GM19467 (cell line): Measurements from ENCODE around the gene TNFRSF4.
A peak's percentile ranks its signal among the peaks of the same experiment; 100 is the strongest.

Experiments used
- ATAC-seq: cut with Tn5 transposase; IDR thresholded peaks from one replicate; pipeline ENCODE4 v1.9.1; 2021; ENCODE audit warnings: mild to moderate bottlenecking, moderate library complexity; ENCODE audit not compliant: unreplicated experiment

Gene TNFRSF4

GRCh38 chr1:1234180-1234808, 20.3 kb upstream of the TNFRSF4 start:
- ATAC-seq: no peak

DNA sequence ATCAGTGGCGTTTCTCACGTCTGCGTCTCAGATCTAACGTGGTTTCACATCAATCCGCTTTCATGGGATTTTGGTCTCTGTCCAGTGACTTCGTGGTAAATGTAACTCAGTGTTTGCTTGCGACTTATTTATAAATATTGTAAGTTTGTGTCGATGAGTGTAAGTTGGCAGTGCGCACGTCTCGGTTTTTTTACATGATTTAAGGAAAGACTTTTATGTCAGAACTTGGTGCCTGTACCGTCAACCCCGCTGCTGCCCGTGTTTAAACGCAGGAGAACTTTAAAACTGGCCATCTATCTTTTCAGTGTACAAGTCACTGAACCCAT, 19.6 kb upstream of the TNFRSF4 start:
- ATAC-seq: no peak

DNA sequence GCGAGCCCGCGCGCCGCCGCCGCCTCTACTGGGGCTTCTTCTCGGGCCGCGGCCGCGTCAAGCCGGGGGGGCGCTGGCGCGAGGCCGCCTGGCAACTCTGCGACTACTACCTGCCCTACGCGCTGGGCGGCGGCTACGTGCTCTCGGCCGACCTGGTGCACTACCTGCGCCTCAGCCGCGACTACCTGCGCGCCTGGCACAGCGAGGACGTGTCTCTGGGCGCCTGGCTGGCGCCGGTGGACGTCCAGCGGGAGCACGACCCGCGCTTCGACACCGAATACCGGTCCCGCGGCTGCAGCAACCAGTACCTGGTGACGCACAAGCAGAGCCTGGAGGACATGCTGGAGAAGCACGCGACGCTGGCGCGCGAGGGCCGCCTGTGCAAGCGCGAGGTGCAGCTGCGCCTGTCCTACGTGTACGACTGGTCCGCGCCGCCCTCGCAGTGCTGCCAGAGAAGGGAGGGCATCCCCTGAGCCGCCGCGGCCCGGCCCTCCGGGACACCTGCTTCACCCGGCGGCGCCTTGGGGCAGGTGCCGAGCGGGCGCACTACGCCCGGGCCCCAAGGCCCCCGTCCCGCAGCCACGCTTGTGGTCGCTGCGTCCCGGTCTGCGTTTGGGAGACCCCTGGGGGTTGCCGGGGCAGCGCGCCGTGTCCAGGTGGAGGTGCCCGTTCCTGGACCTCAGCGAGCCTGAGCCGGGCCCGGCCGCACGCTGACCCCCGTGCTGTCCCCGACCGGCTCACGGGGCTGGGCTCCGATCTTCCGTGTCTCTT, 19.0 kb upstream of the TNFRSF4 start:
- ATAC-seq: no peak

DNA sequence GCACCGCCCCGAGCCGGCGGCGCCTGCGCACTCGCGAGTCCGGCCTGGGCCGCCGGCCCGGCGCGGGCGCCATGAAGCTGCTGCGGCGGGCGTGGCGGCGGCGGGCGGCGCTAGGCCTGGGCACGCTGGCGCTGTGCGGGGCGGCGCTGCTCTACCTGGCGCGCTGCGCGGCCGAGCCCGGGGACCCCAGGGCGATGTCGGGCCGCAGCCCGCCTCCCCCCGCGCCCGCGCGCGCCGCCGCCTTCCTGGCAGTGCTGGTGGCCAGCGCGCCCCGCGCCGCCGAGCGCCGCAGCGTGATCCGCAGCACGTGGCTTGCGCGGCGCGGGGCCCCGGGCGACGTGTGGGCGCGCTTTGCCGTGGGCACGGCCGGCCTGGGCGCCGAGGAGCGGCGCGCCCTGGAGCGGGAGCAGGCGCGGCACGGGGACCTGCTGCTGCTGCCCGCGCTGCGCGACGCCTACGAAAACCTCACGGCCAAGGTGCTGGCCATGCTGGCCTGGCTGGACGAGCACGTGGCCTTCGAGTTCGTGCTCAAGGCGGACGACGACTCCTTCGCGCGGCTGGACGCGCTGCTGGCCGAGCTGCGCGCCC, 18.3 kb upstream of the TNFRSF4 start, which contains the start of gene B3GALT6:
TSS of gene B3GALT6 (plus strand) at position 30 of the 588 bp plus-strand sequence. CDS start at position 72, 42 bp downstream.
- no peak for ATAC-seq

DNA sequence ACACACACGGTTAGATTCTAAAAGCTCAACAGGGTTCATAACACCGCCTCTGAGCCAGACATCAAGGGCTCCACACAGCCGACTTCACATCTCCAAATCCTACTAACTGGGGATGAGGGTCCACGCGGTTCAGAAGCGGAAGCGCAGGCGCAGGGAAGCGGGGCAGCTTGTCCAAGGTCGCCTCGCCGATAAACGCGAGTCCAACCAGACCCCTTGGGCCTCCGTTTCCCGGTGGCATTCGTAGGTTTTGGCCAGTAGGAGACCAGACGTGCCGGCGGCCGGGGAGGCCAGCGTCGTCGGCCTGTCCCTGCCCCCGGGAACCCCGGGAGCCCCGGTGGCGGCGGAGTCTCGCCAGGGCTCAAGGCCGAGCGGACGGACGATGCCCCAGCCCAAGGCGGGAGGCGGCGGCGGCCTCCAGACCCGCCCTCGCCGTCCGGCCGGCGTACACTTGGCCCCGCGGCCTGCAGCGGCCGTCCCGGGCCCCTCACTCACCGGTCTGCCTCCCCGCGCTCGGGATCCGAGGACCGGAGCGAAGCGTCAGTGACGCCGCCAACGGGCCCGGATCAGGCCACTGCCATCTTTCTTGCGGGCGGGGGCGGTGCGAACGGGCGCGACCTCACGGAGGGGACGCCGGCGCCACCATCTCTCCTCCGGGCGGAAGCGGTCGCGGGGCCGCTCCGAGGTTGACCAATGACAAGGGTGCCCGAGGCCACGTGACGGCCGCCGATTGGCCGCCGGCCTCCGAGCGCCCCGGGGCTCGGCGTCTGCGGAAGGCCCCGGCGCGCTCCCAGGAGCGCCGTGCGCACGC, 17.7 kb upstream of the TNFRSF4 start, which contains the start of gene SDF4:
TSS of gene SDF4 (minus strand) at position 602 of the 808 bp plus-strand sequence. CDS start 3,229 bp downstream, outside the sequence.
- peak; percentile 88 for ATAC-seq

GRCh38 chr1:1230656-1231399, 16.9 kb upstream of the TNFRSF4 start:
- no peak for ATAC-seq

GRCh38 chr1:1229770-1230169, 15.8 kb upstream of the TNFRSF4 start:
- ATAC-seq: no peak

DNA sequence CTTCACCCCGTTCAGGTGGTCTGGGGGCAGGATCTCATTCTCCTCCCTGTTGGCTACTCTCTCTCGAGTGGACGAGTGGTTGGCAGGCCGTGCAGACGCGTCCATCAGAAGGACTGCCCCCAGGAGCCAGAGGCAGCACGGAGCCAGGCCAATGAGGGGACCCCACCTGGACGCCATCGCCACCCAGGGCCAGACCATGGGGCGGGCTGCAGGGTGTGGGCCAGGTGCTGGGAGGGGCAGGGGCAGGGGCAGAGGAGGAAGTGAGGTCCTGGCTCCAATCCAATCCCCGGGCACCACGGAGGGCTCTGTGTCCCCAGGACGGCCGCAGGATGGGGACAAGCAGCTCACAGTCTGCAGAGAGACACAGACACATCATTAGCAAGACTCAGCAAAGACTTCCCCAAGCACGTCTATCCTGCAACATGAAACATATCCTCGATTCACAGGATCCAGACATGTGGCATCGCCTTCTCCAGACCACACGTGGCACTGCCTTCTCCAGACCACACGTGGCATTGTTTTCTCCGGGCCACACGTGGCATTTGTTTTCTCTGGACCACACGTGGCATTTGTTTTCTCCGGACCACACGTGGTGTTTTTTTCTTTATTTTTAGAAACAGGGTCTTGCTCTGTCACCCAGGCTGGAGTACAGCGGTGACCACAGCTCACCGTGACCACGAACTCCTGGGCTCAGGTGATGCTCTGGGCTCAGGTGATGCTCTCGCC, 14.8 kb upstream of the TNFRSF4 start:
- no peak for ATAC-seq

GRCh38 chr1:1228187-1228586, 14.2 kb upstream of the TNFRSF4 start:
- ATAC-seq: no peak

- ATAC-seq: no peak
Measured at GRCh38 chr1:1227386-1227785, 13.4 kb upstream of the TNFRSF4 start.

- no peak for ATAC-seq
Measured at GRCh38 chr1:1226566-1227362, 12.8 kb upstream of the TNFRSF4 start.

- ATAC-seq: no peak
Measured at GRCh38 chr1:1225913-1226312, 12.0 kb upstream of the TNFRSF4 start.

DNA sequence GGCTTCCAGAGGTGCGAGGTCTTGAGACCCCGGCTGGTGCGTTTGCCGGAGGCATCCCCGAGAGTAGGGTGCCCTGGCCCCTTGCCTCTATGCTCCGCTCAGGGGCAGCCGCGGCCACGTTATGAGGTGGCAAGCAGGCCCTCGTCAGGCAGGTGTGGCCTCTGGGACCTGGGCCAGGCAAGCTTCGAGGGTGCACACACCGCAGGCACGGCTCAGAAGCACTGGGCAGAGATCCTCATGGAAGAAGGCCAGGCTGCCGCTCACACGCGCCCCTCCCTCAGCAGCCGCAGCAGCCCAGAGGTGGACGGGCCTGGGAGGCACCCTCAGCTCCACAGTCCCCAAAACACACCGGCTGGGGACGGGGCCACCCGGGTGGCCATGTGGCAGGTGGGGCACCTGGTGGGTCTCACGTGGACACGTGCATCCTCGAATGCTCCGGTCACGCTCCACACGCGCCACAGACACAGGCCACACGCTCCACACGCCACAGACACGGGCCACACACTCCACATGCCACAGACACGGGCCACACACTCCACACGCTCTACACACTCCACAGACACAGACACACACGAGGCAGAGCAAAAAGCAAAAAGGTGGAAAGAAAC, 11.4 kb upstream of the TNFRSF4 start:
- no peak for ATAC-seq

DNA sequence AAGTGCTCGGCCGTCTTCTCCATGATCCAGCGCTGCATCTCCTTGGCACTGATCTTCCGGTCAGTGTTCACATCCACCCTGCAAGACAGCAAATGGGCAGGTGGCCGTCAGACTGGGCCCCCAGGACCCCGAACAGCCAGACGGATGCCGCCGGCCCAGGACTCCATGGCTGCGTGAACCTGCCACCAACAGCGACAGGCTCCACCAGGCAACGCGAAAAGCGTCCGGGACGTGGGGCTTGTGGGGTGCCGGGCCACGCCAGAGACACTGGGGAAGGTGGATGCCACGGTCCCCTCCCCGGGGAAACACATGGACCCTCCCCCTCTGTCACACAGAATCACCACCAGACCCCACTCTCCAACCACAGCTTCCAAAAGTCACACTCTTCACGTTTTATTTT, 9.9 kb upstream of the TNFRSF4 start:
- no peak for ATAC-seq

- no peak for ATAC-seq
Measured at GRCh38 chr1:1223321-1223720, 9.4 kb upstream of the TNFRSF4 start.

- no peak for ATAC-seq
Measured at GRCh38 chr1:1222575-1223225, 8.7 kb upstream of the TNFRSF4 start.

DNA sequence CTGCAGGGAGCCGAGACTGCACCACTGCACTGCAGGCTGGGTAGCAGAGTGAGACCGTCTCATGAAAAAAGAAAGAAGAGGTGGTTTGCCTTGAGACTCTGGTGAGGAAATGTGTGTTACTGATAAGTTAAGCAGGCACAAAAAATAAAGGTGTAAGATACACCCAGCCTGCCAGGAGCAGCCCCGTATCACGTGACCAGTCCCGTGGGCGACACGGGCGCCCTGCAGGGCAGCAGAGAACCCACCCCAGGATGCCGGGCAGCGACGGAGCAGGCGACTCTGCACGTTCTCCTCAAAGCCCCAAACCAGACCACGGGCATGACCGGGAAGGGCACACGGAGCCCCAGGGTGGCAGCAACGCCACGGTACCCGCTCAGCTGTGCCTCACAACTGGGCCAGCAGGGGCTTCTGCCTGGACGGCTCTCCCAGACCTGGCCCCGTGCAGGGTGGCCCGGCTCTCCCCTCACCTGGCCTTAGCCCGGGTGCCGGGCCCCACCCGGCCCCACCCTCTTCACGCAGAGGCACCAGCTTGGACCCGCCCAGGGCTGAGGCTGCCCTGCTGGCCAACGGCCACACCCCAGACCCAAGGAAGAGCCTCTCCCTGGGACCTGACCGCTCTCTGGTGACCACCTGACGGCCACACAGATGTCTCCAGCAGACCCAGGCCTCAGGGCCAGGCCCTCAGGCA, 8.1 kb upstream of the TNFRSF4 start:
- ATAC-seq: no peak

GRCh38 chr1:1220197-1220596, 6.2 kb upstream of the TNFRSF4 start:
- no peak for ATAC-seq
